Stimulated activated CD4-positive, alpha-beta T cell treated with anti-CD3 and anti-CD28 coated beads, TNF-alpha, amount 100 ng/mL, for 24 hours (primary cell): ENCODE data around the gene SLC13A5.
"Not testable (repeated sequence)": the region's sequence is repeated elsewhere in the genome, so short reads cannot be mapped to it uniquely, and the experiment has no call there.

Source experiments
- DNase-seq, 3 experiments: peaks; one replicate each; pipeline ENCODE4 v3.0.0-alpha.2; 2020; ENCODE audit warnings: low read depth in 3 of 3

The SLC13A5 gene

DNA sequence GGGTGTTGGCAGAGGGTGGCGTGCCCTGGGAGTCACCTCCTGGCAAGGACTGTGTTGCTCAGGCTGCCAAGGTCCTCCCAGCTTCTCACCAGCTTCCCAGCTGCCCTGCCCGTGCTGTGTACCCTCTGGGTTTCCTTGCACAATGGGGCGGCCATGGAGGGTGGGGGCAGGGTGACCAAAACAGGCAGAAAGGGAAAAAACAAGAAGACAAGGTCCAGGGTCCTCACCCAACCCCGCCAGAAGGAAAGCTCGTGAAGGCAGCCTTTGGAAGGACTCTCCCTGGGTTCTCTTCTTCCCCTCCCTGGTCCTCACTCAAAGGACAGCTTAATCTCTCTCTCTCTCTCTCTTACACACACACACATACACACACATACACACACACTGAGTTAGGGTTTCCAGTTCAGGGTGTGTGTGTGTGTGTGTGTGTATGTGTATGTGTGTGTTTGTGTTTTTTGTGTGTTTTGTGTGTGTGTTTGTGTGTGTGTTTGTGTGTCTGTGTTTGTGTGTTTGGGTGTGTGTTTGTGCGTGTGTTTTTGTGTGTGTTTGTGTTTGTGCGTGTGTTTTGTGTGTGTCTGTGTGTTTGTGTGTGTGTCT is 2.0 kb downstream of the SLC13A5 start:
- no peak for DNase-seq

DNA sequence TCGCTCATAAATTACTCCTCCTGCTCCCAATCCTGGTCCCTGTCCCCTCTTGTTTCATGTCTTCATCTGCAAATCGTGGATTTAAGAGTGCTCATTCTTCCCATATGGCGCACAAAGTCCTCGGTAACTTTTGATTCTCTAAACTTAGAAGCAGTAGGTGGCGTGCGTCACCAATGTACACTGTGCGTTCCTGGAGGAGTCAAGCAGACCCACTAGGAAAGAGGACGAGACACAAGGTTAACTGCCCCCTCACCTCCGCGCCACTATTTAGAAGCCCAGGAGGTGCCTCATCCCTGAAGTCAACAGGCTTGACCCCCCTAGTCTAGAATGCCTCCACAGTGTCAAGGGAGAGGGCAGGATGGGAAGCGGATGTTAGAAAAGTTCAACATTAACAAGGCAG is 2.9 kb downstream of the SLC13A5 start:
- DNase-seq = no peak

DNA sequence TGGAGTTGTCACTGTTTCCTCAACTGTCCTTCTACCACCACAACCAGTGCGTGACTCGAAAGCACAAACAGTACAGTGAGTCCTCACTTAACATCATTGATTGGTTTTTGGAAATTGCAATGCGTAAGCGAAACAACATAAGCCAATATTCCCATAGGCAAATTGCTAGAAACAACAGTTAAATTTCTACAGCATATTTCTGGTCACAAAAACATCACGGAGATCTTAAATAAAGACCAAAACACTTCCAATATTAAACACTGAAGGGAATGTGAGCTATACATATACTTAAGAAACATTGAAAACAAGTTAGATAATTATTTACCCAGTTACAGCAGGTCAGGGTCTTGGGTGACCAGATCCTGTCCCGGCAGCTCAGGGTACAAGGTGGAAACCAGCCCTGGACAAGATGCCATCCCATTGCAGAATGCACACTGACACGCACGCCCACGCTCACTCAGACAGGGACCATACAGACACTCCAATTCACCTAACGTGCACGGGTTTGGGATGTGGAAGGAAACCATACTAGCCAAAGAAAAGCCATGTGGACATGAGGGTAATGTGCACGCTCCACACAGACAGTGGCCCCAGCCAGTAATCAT is 4.7 kb downstream of the SLC13A5 start:
- DNase-seq = no peak

DNA sequence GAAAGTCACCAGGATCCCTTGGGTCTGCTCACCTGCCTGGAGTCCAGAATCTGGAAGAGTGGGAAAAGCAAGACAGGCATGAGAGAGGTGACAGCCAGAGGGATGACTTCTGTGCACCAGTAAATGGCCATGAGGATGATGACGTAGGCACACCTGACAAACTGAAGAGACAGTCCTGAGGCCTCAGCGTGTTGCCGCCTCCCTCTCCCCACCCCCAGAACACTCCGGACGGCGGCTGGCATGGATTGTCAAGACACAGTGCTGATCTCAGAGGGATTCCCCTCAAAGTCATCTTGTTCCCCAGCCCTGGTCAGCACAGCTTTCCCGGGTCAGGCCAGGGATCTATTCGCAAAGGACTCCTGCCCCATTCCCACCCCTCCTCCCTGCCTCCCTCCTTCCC is 6.2 kb downstream of the SLC13A5 start:
- no peak for DNase-seq

DNA sequence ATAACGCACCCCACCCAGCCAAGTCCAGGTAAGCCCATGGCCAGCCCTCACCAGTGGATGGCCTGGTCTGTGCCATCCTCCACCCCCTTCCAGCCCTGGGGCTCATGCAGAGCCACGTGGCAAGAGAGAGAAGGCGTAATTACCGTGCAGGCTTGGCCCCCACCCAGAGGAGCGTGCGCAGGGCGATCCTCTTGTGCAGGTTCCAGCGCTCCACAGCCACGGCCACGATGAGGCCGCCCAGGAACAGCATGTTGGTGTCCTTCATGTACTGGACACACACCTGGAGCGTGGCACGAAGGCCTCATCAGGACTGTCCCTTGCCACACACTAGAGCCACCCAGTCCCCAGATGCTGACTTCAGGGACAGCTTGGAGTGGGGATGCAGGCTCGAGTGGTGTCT is 6.7 kb downstream of the SLC13A5 start:
- DNase-seq = no peak

DNA sequence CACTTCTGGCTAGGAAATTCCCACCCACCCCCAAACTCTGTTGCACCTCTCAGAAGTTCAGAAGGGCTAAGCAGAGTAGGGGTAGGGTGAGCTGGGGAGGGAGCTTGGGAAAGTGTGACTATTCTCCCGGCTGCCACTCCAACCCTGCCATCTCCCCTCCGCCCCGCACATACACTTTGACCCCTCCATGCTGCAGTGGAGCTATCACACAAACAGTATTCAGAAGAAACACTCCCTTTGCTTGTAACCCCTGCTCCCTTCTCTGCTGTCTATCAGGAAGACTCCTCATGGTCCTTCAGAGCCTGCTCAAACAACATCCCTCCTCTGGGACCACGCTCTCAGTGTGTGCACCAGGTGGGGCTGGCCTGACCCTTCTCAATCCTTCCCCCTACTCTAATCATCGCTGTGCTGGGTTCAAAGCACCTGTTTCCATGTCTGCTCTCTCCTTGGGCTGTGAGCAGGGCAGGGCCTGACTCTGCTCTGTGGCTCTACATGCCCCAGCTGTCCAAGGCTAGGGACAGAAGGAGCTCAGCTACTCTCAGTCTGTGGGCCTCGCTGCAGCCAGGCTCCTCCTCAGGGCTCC is 8.6 kb downstream of the SLC13A5 start:
- DNase-seq = no peak

DNA sequence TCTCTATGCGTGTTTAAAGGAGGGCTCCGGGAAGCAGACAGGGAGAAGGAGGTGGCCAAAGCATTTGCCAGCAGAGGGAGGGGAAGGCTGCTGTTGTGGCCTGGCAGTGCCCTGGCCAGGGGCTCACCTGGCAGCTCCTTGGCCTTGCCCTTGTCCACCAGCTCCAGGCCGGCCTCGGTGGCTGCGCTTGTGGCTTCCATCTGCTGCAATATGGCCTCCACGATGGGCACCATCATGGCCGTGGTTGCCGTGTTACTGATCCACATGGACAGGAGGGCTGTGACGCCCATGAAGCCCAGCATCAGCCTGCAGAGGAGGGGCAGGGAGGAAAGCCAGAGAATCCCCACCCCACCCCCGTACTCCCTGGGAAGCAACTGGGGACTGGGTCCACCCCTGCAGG is 9.4 kb downstream of the SLC13A5 start:
- no peak for DNase-seq

DNA sequence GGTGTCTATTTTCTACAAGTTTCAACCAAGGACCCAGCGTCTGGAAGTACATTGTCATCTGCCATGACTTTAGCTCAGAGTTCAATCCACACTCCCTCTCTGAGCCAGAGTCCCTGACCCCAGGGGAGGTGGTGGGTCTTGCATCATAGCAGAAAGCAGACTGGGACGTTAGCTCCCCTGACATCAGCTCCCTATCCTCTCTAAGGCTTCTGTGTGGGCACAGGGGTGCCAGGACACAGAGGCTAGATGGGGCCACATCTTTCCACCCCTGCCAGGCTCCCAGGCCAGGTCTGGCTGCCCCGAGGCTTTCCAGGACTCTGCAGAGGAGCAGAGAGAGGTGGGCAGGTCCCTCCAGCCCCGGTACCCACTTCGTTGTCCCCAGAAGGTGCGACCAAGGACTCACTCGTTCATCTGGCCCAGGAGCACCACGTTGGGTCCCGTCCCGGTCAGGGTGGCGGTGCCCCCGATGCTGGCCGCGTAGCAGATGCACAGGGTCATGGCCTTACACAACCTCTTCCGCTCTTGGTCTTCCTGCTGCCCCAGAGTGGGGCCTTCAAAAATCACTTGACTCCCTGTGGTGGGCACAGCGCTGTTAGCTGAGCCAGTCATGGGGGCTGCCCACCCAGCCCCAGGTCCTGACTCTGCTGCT is 10.5 kb downstream of the SLC13A5 start:
- DNase-seq = no peak

DNA sequence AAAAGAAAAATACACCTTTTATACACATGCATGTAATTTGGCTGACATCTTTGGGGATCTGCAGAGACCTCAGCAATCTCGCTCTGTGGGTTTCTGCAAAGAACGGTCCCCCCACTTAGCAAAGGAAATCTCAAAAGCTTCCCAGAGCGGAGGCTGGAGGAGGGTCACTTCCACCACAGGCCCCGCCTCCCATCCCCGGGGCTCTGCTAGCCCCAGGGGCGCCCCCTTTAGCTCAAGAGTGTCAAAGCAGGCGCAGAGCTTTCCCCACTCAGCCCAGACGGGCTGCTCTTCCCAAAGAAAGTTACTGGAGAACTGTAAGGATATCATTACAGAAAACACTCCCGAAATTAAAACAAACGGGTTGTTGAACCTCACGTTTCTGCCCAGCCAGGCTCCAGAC is 11.4 kb downstream of the SLC13A5 start:
- peak in 2 of 3 experiments; percentile 5 to 49 for DNase-seq

DNA sequence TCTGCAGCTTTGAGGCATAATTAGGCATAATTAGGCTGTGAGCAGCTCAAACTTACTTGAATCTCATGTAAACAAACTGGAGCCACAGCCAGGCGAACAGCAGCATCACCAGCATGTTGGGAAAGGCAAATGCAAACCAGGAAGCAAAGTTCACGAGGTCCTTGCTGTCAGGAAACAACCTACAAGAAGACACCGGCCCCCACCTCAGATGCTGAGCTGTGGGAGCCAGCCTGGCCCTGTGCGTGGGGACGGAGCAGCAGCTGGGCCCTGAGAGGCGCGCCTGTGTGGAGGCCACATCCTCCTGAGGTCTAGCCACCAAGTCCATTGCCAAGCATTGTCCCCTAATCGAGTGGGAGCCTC is 12.2 kb downstream of the SLC13A5 start:
- DNase-seq = no peak

DNA sequence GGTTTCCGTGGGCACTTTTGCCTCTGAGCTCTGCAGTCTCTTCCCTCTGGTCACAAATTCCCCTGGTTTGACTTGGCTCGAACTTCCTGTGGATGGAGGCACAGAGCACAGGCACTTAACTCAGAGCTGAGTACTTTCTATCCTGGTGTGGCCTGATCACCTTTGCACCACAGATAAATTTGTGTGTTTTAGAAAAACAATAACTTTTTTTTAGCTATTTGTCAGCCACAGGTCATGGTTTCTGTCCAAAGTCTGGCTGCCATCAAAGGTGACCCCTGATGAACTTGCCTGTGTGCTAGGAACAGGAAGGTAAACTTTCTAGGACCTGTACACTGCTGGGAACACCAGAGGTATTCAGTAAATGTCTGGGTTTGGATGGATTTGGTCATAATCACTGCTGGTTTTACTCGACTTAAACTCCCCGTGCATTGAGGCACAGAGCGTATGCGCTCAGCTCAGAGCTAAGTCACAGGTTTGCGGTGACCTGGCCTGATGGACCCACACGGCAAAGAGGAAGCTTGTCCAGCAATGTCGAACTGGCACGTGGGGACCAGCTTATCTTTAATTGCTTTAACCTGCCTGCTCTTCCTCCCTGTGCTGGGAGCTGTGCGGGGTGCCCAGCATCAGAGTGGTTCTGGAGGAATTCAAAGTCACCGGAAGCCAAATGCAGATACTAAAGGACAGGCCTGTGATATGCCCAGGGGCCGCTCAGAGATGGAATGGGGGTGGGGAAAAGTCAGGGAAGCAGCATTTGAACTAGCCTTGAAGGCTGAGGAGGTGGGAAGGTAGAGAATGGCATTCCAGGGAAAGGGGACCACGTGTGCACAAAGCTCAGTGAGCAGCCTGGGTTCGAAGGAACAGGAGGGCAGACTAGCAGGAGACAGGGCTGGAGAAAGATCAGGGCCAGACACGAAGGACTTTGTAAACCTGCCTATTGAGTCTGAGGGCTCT is 12.9 kb downstream of the SLC13A5 start:
- no peak for DNase-seq

DNA sequence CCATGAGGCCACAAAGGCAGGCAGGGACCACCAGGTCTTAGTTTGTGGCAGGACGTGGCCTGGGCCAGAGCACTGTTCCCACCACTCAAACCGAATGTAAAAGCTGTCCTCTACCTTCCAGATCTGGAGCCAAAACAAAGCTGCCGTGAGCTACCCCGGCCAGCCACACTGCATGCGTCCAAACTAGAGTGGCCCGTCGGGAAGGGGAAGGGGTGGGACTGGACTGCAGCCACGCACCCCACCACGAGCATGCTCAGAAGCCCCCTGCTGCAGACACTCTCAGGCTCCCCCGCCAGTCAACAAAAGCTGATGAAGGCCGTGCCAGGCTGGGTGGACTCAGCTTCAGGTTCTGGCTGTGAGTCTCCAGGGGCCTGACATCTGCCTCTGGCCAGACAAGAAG is 15.2 kb downstream of the SLC13A5 start:
- DNase-seq = no peak

DNA sequence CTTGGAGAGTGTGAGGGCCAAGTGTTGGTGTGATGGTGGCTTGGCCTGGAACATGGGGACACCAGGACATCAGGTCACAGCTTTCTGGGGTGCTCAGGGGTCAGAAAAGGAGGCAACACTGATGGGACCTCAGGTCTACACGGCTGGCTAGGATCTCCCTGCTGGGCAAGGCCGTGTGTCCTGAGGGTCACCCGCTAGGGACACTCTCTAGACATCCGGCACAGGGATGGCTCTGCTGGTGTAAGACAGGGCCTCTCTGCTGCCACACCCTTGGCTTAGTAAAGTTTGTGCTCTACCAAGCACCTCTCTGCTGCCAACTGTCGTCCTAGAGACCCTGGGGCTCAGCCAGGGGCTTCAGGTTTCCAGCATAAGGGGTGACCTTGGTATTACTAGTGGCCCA is 16.3 kb downstream of the SLC13A5 start:
- DNase-seq = no peak

DNA sequence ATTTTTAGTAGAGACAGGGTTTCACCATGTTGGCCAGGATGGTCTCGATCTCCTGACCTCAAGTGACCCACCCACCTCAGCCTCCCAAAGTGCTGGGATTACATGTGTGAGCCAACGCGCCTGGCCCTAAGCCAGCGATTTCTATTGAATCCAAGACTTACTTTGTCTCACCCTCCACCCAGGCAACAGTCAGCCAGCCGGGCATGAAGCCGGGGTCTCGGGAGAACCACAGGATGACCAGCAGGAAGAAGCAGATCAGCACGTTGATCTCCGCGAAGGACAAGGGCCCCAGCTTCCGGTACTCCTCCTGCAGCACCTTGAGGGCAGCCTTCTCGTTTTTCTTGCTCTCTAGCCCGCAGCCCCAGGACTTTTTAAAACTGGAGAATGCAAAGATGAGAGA is 17.6 kb downstream of the SLC13A5 start:
- DNase-seq = no peak

DNA sequence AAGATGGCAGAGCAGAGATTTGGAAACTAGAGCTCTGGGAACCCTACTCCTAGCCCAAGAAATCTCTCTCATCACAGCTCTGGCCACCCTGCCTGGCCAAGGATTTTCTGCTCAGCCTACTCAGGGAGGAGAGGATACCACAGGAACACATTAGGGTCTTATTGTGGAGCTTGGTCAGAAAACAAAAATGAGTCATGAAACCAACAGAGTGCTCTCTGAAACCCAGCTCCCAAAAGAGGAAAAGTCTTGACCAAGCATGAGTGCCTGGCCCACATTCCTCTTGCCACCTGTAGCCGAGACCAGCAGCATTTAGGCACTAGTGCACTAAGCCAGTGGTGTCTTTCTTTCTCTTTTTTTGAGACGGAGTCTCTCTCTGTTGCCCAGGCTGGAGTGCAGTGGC is 18.1 kb downstream of the SLC13A5 start:
- no peak for DNase-seq

DNA sequence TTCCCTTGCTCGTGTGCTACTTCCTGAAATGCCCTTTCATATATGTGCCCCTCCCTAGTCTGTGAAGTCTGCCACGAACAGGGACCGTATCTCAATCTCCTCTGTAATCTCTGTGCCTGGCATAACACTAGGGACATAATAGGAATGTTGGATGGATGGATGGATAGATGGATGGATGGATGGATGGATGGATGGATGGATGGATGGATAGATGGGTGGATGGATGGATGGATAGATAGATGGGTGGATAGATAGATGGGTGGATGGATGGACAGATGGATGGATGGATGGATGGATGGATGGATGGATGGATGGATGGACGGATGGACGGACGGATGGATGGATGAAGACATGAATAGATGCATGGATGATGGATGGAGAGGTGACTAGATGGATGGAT is 21.2 kb downstream of the SLC13A5 start:
- not testable (repeated sequence) for DNase-seq

DNA sequence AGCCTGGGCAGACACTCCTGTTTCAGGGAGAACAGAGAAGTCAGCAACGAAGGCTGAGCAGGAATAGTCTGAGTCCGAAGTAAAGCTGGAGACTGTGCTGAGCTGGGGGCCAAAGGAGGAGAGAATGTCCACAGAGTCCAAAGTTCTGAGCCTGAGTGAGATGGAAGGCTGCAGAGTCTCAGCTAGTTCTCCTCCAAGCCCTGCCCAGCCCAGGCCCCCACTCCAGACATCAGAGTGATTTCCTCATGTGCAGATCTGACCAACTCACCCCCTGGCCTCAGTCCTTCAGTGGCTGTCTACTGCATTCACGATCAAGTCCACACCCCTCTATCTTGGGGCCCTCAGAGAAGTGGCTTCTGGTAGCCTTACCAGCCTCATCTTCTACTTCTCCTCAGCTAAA is 21.6 kb downstream of the SLC13A5 start:
- DNase-seq = no peak

DNA sequence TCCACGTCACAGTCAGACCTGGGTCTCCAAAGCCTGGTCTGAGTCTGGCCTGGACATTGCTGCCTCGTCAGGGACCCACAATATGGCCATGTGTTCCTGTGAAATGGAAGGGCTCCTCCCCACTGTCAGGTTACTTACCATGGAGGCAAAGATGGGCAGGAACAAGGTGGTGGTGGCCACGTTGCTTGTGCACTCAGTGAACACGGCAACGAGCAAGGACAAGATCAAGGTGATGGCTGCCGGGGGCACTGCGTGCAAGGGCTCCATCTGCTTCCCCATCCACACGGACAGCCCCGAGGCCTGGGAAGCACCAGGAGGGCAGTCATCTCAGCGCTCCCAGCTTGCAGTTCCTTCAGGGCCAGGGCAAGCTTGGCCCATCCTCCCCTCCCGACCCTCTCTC is 22.5 kb downstream of the SLC13A5 start:
- no peak for DNase-seq

DNA sequence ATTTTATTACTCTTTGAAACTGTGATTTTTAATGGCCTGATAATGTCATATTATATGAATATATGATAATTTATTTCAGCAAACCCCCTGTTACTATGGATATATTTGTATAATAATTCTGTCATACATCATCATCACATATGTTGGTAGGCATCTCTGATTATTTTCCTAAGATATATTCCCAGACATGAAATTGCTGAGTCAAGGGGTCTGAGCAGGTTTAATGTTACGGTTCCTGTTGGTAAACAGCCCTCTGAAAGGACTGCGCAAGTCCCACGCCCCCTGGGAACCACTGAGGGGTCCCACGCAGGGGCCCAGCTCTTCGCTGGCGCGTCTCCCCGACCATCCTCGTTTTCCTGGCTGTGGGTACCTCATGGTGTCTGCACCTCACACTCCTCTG is 24.2 kb downstream of the SLC13A5 start:
- no peak for DNase-seq

DNA sequence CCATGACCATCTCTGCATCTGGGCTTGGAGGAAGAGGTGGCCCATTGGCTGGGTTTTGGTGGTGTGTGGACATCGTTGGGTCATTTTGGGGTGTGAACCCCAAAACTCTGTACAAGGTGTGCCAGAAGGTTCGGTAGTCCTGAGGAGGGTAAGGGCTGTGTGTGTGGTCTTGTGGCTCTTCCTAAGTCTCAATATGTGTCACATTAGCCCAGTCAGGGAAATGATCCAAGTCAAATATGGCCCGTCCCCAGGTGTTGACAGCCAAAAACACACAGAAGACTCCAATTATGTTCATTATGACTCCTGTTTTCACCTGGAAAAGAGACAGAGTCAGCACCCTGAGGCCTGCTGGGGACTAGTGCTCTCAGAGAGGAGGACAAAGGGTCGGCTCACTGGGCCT is 27.1 kb downstream of the SLC13A5 start:
- no peak for DNase-seq

DNA sequence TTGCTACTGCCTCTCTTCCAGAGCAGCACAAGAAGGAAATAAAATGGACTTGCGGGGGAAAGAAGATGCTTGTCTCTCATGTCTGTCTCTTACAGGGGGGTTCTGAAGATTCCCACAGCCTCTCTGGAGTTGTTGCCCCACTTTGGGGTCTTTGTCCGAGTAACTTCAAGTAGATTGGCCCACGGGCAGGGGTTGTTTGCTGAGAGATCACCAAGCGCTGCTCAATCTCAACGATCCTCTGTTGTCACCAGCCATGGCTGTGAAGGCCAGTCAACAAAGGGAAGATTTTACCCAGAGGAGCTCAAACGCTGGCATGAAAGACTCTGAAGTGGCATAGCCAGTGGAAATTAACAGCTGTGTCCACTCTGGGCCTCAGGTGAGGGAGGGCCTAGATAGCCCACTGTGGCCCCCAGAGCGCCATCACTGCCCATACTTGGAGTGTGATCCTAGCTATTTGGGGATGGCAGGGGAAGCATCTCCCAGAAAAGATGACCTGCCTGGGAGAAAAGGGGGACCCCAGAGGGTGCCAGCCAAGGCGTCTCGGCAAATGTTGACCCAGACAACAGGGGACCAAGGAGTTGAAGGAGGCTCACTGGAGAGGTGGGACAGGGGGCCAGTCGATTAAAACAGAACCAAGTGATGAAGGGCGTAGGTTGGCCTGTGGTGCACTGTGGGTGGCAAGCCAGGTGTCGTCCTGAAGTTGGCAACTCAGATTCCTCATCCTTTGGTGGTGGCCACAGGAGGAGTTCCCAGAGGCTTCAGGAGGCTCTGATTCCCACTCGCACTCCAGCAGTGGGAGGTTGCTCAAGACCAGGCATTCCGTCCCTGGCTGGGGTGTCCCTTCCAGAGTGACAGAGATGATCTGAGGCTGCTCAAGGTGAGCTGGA is 28.0 kb downstream of the SLC13A5 start:
- DNase-seq = no peak
